ENCODE results near the gene ZNF264. TPM values are rescaled to one million over a fixed set of nuclear protein-coding genes. Genes with fewer than 3 reads are reported as not detected.
A peak's percentile ranks its signal among the peaks of the same experiment; 100 is the strongest.
"Not testable (repeated sequence)": the region's sequence is repeated elsewhere in the genome, so short reads cannot be mapped to it uniquely, and the experiment has no call there.

The ZNF264 gene
- 10 to 100 TPM in 1 of 3 donors, 1 to 10 TPM in 2; 2.7 to 12.6 (median 4.6) TPM for polyA plus RNA-seq

GRCh38 chr19:57191141-57192076 lies at the start of gene ZNF264:
ZNF264 (plus strand) TSS chr19:57191500; CDS start chr19:57191914, 414 bp downstream.
- 1 to 2% (median 1%) methylated on average over 75 to 81 of the region's 81 CpGs for WGBS, 3 donors
- peak within 1 kb of the TSS; percentile 55 for H3K27ac ChIP-seq (ENCODE audit: low read depth, low read length)

- WGBS, 3 donors = 84 to 96% (median 91%) methylated on average over 4 of the region's 4 CpGs
- no peak overlapping the region for H3K27ac ChIP-seq (ENCODE audit: low read depth, low read length)
These were observed 49.6 kb upstream of the ZNF264 start for GRCh38 chr19:57141699-57142098.

DNA sequence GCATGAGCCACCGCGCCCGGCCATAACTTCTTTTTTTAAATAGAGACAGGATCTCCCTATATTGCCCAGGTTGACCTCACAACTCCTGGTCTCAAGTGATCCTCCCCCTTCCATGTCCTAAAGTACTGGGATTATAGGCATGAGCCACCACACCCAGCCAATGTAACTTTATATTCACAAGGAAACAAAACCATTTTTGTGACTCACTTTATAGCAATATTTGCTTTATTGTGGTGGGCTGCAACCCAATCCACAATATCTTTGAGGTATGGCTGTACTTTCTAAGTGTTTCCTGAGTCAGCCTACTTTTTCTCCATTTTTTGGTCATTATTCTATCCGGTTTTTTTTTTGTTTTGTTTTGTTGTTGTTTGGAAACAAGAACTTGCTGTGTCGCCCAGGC lies 38.4 kb upstream of the ZNF264 start:
- 72 to 83% (median 75%) methylated on average over 5 of the region's 5 CpGs for WGBS, 3 donors
- no peak overlapping the region for H3K27ac ChIP-seq (ENCODE audit: low read depth, low read length)

GRCh38 chr19:57161985-57162539 lies 29.2 kb upstream of the ZNF264 start:
- 62 to 64% (median 64%) methylated on average over 5 of the region's 5 CpGs for WGBS, 3 donors
- no peak overlapping the region for H3K27ac ChIP-seq (ENCODE audit: low read depth, low read length)

GRCh38 chr19:57165846-57166245 lies 25.5 kb upstream of the ZNF264 start:
- no peak overlapping the region for H3K27ac ChIP-seq (ENCODE audit: low read depth, low read length)
- whole genome bisulfite sequencing, 3 donors = 64 to 72% (median 70%) methylated on average over 7 of the region's 7 CpGs

GRCh38 chr19:57167385-57167784 lies 23.9 kb upstream of the ZNF264 start, which contains the start of gene DUXA:
DUXA (minus strand) TSS chr19:57167485; CDS start chr19:57167443, 42 bp downstream.
- no peak within 1 kb of the TSS for H3K27ac ChIP-seq (ENCODE audit: low read depth, low read length)
- WGBS, 3 donors = 80 to 89% (median 81%) methylated on average over 6 of the region's 6 CpGs

DNA sequence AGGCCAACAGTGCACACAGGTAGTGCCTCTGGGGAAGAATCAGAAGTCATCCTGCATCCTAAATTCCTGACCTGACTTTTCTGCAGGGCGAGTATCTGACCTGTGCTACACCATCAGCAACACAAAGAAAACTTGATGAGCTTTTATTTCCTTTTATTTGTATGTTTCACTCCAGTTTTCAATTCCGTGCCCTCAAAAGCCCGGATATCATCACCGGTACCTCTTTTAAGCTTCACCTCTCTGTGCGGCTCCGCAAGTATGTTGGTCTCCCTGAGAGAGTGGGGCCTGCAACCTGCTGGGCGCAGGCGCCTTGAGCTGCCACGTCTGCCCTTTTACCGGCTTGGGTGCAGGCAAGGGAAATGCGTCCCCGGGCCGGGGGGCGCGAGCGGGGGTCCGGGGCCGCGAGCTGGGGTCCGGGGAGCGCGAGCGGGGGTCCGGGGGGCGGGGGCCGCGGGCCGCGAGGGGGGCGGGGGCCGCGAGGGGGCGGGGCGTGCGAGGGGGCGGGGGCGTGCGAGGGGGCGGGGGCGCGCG lies 19.7 kb upstream of the ZNF264 start:
- WGBS, 3 donors = 2 to 7% (median 4%) methylated on average over 15 to 40 of the region's 42 CpGs

GRCh38 chr19:57190301-57190700 lies 999 bp upstream of the ZNF264 start:
- no peak overlapping the region for H3K27ac ChIP-seq (ENCODE audit: low read depth, low read length)
- 77 to 89% (median 79%) methylated on average over 3 of the region's 3 CpGs for WGBS, 3 donors

More for the DNA sequence above, 19.7 kb upstream of the ZNF264 start:
- H3K27ac ChIP-seq (ENCODE audit: low read depth, low read length) = no peak overlapping the region

DNA sequence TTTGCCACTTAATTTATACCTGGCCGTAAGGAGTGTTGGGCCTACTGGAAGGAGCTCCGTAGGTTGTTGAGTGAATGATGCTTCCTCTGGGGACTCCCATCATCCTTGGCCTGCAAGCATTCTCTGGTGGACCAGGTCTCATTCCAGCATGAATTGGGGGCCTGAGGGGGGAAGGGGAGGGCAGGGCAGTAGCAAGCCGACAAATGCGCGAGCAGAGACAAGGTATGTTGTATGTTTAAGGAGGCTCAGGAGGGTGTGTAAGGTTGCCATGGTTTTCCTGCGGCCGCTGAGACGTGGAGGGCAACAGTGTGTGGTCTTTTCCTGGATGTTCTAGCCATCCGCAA lies 749 bp downstream of the ZNF264 start:
- H3K27ac ChIP-seq (ENCODE audit: low read depth, low read length) = no peak overlapping the region
- WGBS, 3 donors = 5 to 12% (median 7%) methylated on average over 9 of the region's 9 CpGs

- WGBS, 3 donors = 86 to 92% (median 91%) methylated on average over 5 of the region's 5 CpGs
- no peak overlapping the region for H3K27ac ChIP-seq (ENCODE audit: low read depth, low read length)
These were observed 1.7 kb downstream of the ZNF264 start for GRCh38 chr19:57192993-57193392.

- H3K27ac ChIP-seq (ENCODE audit: low read depth, low read length) = not testable (repeated sequence)
- WGBS, 3 donors = 93 to 97% (median 95%) methylated on average over 6 of the region's 6 CpGs
These were observed 6.6 kb downstream of the ZNF264 start for GRCh38 chr19:57197874-57198273.

- WGBS, 3 donors = 77 to 95% (median 88%) methylated on average over 5 of the region's 5 CpGs
- H3K27ac ChIP-seq (ENCODE audit: low read depth, low read length) = no peak overlapping the region
These were observed 10.9 kb downstream of the ZNF264 start for GRCh38 chr19:57202160-57202559.

- WGBS, 3 donors = 81 to 94% (median 85%) methylated on average over 4 of the region's 4 CpGs
- no peak overlapping the region for H3K27ac ChIP-seq (ENCODE audit: low read depth, low read length)
These were observed 19.1 kb downstream of the ZNF264 start for GRCh38 chr19:57210381-57210780.

DNA sequence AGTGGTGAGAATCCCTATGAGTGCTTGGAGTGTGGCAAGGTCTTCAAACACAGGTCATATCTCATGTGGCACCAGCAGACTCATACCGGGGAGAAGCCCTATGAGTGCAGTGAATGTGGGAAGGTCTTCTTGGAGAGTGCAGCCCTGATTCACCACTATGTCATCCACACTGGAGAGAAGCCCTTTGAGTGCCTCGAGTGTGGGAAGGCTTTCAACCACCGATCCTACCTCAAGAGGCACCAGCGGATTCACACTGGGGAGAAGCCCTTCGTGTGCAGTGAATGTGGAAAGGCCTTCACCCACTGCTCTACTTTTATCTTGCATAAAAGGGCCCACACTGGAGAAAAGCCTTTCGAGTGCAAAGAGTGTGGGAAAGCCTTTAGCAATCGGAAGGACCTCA lies 20.8 kb downstream of the ZNF264 start:
- WGBS, 3 donors = 94 to 95% (median 95%) methylated on average over 7 of the region's 7 CpGs

GRCh38 chr19:57227502-57227901 lies 36.2 kb downstream of the ZNF264 start:
- 66 to 86% (median 86%) methylated on average over 5 of the region's 5 CpGs for whole genome bisulfite sequencing, 3 donors
- H3K27ac ChIP-seq (ENCODE audit: low read depth, low read length) = no peak overlapping the region

More for the DNA sequence above, 20.8 kb downstream of the ZNF264 start:
- no peak overlapping the region for H3K27ac ChIP-seq (ENCODE audit: low read depth, low read length)

DNA sequence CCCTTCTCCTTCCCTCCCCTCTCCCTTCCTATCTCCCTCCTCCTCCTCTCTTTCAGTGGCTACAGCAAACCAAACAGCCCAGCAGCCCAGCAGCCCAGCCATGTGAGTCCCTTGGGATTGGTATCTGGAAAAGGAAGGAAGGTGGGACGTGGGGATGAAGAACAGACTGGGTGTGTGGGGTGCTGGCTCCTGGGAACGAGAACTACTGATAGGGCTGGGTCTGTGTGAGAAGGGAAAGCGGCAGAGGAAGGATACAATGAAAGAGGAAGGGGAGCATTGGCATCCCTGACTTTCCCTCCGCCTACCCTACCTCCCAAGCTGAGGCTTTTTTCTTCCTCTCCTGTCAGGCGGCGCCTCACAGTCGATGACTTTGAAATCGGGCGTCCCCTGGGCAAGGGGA lies 40.4 kb downstream of the ZNF264 start:
- WGBS, 3 donors = 69 to 78% (median 70%) methylated on average over 8 to 9 of the region's 9 CpGs
- no peak overlapping the region for H3K27ac ChIP-seq (ENCODE audit: low read depth, low read length)

- no peak overlapping the region for H3K27ac ChIP-seq (ENCODE audit: low read depth, low read length)
- whole genome bisulfite sequencing, 3 donors = 77 to 96% (median 86%) methylated on average over 1 of the region's 1 CpG
These were observed 41.9 kb downstream of the ZNF264 start for GRCh38 chr19:57233207-57233606.

- H3K27ac ChIP-seq (ENCODE audit: low read depth, low read length) = no peak overlapping the region
- WGBS, 3 donors = 14 to 23% (median 16%) methylated on average over 12 of the region's 12 CpGs
These were observed 48.6 kb downstream of the ZNF264 start for GRCh38 chr19:57239982-57240310.

GRCh38 chr19:57240311-57241090 lies 49.2 kb downstream of the ZNF264 start, which contains the start of gene ZNF805:
ZNF805 (plus strand) TSS chr19:57240632; CDS start chr19:57240892, 260 bp downstream.
- H3K27ac ChIP-seq (ENCODE audit: low read depth, low read length) = peak within 1 kb of the TSS; percentile 83
- WGBS, 3 donors = 0 to 1% (median 1%) methylated on average over 60 to 61 of the region's 61 CpGs
